Fibroblast of skin of abdomen (primary cell): Measurements from ENCODE around the gene EIF4A3.

Experiments
- DNase-seq: peaks from one replicate; pipeline ENCODE4 v3.0.0-alpha.2; 2013

EIF4A3 gene

GRCh38 chr17:80132906-80133625 is 13.9 kb downstream of the EIF4A3 start:
- DNase-seq, result no peak

- DNase-seq, result no peak
These were observed 15.9 kb downstream of the EIF4A3 start for GRCh38 chr17:80130992-80131391.

- DNase-seq, result no peak
These were observed 17.8 kb downstream of the EIF4A3 start for GRCh38 chr17:80129006-80129565.

GRCh38 chr17:80126449-80126715 is 20.5 kb downstream of the EIF4A3 start:
- no peak for DNase-seq

- DNase-seq, result peak; percentile 72
These were observed 21.1 kb downstream of the EIF4A3 start for GRCh38 chr17:80125656-80126448.

GRCh38 chr17:80124351-80124981 is 22.5 kb downstream of the EIF4A3 start:
- peak; percentile 37 for DNase-seq

GRCh38 chr17:80123791-80124190 is 23.1 kb downstream of the EIF4A3 start:
- DNase-seq, result peak; percentile 30

- no peak for DNase-seq
These were observed 23.9 kb downstream of the EIF4A3 start for GRCh38 chr17:80122926-80123505.

- no peak for DNase-seq
These were observed 24.8 kb downstream of the EIF4A3 start for GRCh38 chr17:80122026-80122575.

GRCh38 chr17:80119839-80120238 is 27.1 kb downstream of the EIF4A3 start:
- DNase-seq, result no peak

- DNase-seq, result no peak
These were observed 27.6 kb downstream of the EIF4A3 start for GRCh38 chr17:80119271-80119791.

- no peak for DNase-seq
These were observed 28.2 kb downstream of the EIF4A3 start for GRCh38 chr17:80118601-80119270.

- DNase-seq, result no peak
These were observed 29.2 kb downstream of the EIF4A3 start for GRCh38 chr17:80117491-80118401.

GRCh38 chr17:80116921-80117380 is 30.0 kb downstream of the EIF4A3 start:
- DNase-seq, result no peak

GRCh38 chr17:80116276-80116920 is 30.5 kb downstream of the EIF4A3 start:
- no peak for DNase-seq

- DNase-seq, result no peak
These were observed 31.8 kb downstream of the EIF4A3 start for GRCh38 chr17:80115159-80115558.

GRCh38 chr17:80114758-80115157 is 32.2 kb downstream of the EIF4A3 start:
- DNase-seq, result no peak

- no peak for DNase-seq
These were observed 33.9 kb downstream of the EIF4A3 start for GRCh38 chr17:80113033-80113484.

GRCh38 chr17:80112471-80113032 is 34.4 kb downstream of the EIF4A3 start:
- no peak for DNase-seq
